ENCODE data around the gene AOAH. TPM values are rescaled to one million over a fixed set of nuclear protein-coding genes. Genes with fewer than 3 reads are reported as not detected.
"Not testable (repeated sequence)": the region's sequence is repeated elsewhere in the genome, so short reads cannot be mapped to it uniquely, and the experiment has no call there.

The AOAH gene
- total RNA-seq, 1 donor from 2014 or later, result 0.40 TPM

DNA sequence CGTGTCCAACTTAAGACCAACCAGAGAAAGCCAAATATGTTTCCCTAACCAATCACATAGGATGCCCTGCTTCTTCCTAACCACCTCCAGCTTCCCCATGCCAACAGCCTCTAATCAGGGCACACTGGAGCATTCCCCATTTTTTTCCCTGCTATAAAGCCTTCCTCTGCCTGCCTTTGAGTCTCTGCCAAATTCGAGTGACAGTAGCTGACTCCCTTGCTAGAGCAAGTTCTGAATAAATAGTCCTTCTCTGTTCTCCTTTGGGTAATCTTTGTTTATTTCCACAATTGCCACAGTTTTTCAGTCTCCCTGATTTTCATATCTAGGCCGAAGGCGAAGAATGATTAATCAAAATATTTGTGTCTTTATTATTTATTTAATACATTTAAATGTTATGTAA, 238.0 kb downstream of the AOAH start:
- H3K4me1 Mint-ChIP-seq, result peaks cover 37% of the 10 kb centered on the region
- peaks cover 19% of the 10 kb centered on the region for H3K9me3 Mint-ChIP-seq
- no peaks in the 10 kb centered on the region for H3K27me3 Mint-ChIP-seq (ENCODE audit: low read depth)
- H3K4me3 Mint-ChIP-seq, result no peak overlapping the region
- H3K27ac Mint-ChIP-seq, result no peak overlapping the region
- TF ChIP-seq, protein P1, sequence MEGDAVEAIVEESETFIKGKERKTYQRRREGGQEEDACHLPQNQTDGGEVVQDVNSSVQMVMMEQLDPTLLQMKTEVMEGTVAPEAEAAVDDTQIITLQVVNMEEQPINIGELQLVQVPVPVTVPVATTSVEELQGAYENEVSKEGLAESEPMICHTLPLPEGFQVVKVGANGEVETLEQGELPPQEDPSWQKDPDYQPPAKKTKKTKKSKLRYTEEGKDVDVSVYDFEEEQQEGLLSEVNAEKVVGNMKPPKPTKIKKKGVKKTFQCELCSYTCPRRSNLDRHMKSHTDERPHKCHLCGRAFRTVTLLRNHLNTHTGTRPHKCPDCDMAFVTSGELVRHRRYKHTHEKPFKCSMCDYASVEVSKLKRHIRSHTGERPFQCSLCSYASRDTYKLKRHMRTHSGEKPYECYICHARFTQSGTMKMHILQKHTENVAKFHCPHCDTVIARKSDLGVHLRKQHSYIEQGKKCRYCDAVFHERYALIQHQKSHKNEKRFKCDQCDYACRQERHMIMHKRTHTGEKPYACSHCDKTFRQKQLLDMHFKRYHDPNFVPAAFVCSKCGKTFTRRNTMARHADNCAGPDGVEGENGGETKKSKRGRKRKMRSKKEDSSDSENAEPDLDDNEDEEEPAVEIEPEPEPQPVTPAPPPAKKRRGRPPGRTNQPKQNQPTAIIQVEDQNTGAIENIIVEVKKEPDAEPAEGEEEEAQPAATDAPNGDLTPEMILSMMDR (IDR thresholded peaks at IDR 0.05; ENCODE audit: unreplicated experiment), result no peak
- peaks cover 8% of the 10 kb centered on the region for H3K36me3 Mint-ChIP-seq
- DNase-seq (ENCODE audit: low spot score in 2 of 2, unreplicated experiment in 2 of 2), result no peak

DNA sequence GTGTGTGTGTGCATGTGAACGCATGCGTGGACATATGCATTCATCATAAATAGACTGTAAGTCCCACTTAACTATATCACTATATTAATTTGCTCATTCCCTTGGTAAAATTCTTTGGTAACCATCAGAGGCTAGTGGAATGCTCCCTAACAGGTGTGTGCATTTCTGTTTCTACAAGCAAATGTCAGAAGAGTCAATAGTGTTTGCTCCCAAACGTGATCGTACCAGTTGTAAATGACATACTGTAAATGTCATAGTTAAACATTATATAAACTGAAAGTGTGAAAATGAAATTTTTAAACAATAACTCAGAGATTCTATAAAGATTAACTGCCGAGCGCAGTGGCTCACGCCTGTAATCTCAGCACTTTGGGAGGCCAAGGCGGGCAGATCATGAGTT, 240.0 kb downstream of the AOAH start:
- Mint-ChIP-seq H3K4me3 (no peak overlapping the region), H3K27me3 (ENCODE audit: low read depth) (no peaks in the 10 kb centered on the region), H3K27ac (no peak overlapping the region), H3K4me1 (peaks cover 18% of the 10 kb centered on the region), H3K36me3 (peaks cover 7% of the 10 kb centered on the region), H3K9me3 (peaks cover 38% of the 10 kb centered on the region)
- TF ChIP-seq, protein P1 (IDR thresholded peaks at IDR 0.05; ENCODE audit: unreplicated experiment), result no peak
- DNase-seq (ENCODE audit: low spot score in 2 of 2, unreplicated experiment in 2 of 2), result no peak

DNA sequence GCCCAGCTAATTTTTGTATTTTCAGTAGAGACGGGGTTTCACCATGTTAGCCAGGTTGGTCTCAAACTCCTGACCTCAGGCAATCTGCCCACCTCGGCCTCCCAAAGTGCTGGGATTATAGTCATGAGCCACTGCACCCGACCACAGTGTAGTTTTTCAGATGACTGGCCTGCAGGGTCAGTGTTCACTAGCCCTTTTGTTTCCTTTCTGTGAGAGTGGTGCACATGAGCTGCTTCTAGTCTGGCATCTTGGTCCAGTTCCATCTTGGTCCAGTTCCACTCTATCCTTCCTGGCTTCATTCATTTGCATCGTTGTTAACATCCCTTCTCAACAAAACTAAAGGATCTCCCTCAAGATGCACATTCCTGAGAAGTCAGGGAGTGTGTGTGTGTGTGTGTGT, 240.4 kb downstream of the AOAH start:
- H3K27me3 Mint-ChIP-seq (ENCODE audit: low read depth); DNase-seq (ENCODE audit: low spot score in 2 of 2, unreplicated experiment in 2 of 2); H3K4me3 Mint-ChIP-seq; H3K27ac Mint-ChIP-seq; H3K36me3 Mint-ChIP-seq: not testable (repeated sequence)
- Mint-ChIP-seq H3K9me3 (peaks cover 38% of the 10 kb centered on the region), H3K4me1 (peaks cover 15% of the 10 kb centered on the region)

DNA sequence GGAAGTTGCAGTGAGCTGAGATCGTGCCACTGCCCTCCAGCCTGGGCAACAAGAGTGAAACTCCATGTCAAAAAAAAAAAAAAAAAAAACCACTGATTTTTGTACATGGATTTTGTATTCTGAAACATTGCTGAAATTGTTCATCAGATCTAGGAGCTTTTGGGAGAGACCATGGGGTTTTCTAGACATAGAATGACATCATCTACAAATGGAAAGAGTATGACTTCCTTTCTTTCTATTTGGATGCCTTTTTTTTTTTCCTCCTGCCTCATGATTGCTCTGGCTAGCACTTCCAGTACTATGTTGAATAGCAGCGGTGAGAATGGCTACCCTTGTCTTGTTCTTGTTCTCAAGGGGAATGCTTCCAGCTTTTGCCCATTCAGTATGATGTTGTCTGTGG, 245.5 kb downstream of the AOAH start:
- Mint-ChIP-seq H3K36me3 (peaks cover 2% of the 10 kb centered on the region), H3K4me1 (peaks cover 3% of the 10 kb centered on the region), H3K4me3 (no peak overlapping the region), H3K27me3 (ENCODE audit: low read depth) (no peaks in the 10 kb centered on the region), H3K9me3 (peaks cover 35% of the 10 kb centered on the region), H3K27ac (no peak overlapping the region)
- DNase-seq (ENCODE audit: low spot score in 2 of 2, unreplicated experiment in 2 of 2), result no peak
- TF ChIP-seq, protein P1 (IDR thresholded peaks at IDR 0.05; ENCODE audit: unreplicated experiment), result no peak

DNA sequence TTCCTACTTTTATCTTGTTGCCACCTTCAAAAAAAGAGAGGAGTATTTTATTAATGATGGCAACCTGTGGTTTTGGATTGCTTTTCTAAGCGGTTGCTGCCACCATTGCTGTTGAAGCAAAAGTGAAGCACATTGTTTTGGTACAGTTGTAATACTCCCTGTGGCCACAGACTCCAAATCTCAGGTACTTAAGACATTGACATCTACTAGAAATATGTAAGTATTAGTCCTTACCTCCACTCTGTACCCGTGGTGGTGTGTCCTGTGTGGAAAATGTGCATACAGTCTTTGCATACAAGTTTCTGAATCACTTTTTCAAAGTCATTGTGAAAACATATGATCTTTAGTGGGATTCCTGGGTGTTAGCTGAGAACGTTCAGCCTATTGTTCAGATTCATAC, 248.9 kb downstream of the AOAH start:
- Mint-ChIP-seq H3K36me3 (no peaks in the 10 kb centered on the region), H3K27me3 (ENCODE audit: low read depth) (no peaks in the 10 kb centered on the region), H3K4me3 (no peak overlapping the region), H3K27ac (no peak overlapping the region), H3K9me3 (peaks cover 17% of the 10 kb centered on the region), H3K4me1 (peaks cover 3% of the 10 kb centered on the region)
- no peak for DNase-seq (ENCODE audit: low spot score in 2 of 2, unreplicated experiment in 2 of 2)
- TF ChIP-seq, protein P1 (IDR thresholded peaks at IDR 0.05; ENCODE audit: unreplicated experiment), result no peak

DNA sequence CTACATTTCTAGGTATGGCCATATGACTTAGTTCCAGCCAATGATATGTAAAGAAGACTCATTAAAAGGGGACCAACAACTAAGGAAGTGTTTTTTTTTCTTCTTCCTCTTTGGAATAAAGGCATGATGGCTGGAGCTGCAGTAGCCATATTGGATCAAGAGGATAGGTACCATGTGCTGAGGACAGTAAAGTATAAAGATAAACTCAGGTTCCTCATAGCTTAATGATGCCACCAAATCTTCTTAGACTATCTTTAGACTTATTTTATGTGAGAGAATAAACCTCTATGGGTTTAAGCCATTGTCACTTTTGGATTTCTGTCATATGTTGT, 249.3 kb downstream of the AOAH start:
- Mint-ChIP-seq H3K9me3 (peaks cover 13% of the 10 kb centered on the region), H3K4me3 (no peak overlapping the region), H3K27ac (no peak overlapping the region), H3K4me1 (peaks cover 3% of the 10 kb centered on the region), H3K27me3 (ENCODE audit: low read depth) (no peaks in the 10 kb centered on the region), H3K36me3 (no peaks in the 10 kb centered on the region)
- TF ChIP-seq, protein P1 (IDR thresholded peaks at IDR 0.05; ENCODE audit: unreplicated experiment), result no peak
- DNase-seq (ENCODE audit: low spot score in 2 of 2, unreplicated experiment in 2 of 2), result no peak
